ENCODE results near the gene C6orf47. TPM values are rescaled to one million over a fixed set of nuclear protein-coding genes. Genes with fewer than 3 reads are reported as not detected.

Gene C6orf47
- total and polyA plus RNA-seq, 2 of the 13 experiments (the other 11 are each of a cell fraction or from before 2014, with no cell fraction given), result 1.7 to 18.1 TPM

DNA sequence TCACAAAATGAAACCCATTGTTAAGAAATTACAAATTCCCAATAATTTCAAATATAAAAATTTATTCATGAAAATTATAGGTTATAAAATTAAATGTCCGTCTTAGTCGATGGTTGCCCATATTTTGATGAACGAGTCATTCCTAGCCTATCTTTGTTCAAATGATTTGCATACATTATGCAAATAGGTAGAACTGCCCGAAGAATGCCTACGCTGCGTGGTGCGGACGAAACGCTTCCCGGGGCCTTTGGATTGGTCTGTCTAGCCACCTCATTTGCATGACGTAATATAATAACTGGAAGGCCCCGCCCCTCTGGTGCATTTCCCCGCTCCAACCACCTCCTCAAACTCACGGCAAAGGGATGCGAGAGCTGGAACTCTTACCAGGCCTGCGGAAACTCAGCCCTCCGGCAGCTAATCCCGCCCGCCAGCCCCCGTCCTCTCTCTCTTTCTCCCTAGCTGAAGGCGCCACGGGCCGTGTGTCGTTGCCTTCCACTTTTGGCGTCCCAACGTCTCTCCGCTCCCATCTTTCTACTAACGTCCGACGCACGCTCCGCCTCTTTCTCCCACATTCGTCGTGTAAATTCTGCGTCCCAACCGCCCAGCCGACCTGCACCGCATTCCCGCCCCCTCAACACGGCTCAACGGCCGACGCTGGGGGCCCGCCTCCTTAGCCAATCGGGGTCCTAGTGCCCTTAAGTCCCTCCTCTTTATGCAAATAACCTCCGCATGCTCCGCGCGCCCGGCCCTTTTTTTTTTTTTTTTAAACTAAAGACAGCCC, 40.6 kb downstream of the C6orf47 start (continued):
- TF ChIP-seq, protein P1, sequence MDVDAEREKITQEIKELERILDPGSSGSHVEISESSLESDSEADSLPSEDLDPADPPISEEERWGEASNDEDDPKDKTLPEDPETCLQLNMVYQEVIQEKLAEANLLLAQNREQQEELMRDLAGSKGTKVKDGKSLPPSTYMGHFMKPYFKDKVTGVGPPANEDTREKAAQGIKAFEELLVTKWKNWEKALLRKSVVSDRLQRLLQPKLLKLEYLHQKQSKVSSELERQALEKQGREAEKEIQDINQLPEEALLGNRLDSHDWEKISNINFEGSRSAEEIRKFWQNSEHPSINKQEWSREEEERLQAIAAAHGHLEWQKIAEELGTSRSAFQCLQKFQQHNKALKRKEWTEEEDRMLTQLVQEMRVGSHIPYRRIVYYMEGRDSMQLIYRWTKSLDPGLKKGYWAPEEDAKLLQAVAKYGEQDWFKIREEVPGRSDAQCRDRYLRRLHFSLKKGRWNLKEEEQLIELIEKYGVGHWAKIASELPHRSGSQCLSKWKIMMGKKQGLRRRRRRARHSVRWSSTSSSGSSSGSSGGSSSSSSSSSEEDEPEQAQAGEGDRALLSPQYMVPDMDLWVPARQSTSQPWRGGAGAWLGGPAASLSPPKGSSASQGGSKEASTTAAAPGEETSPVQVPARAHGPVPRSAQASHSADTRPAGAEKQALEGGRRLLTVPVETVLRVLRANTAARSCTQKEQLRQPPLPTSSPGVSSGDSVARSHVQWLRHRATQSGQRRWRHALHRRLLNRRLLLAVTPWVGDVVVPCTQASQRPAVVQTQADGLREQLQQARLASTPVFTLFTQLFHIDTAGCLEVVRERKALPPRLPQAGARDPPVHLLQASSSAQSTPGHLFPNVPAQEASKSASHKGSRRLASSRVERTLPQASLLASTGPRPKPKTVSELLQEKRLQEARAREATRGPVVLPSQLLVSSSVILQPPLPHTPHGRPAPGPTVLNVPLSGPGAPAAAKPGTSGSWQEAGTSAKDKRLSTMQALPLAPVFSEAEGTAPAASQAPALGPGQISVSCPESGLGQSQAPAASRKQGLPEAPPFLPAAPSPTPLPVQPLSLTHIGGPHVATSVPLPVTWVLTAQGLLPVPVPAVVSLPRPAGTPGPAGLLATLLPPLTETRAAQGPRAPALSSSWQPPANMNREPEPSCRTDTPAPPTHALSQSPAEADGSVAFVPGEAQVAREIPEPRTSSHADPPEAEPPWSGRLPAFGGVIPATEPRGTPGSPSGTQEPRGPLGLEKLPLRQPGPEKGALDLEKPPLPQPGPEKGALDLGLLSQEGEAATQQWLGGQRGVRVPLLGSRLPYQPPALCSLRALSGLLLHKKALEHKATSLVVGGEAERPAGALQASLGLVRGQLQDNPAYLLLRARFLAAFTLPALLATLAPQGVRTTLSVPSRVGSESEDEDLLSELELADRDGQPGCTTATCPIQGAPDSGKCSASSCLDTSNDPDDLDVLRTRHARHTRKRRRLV (CRISPR knock-in tag; IDR thresholded peaks at IDR 0.05), result peak; percentile 99
- no peak for TF ChIP-seq MED8 (CRISPR knock-in tag; IDR thresholded peaks at IDR 0.05; ENCODE audit: insufficient replicate concordance)
- TF ChIP-seq NR2F2 (IDR thresholded peaks at IDR 0.05; ENCODE audit: borderline replicate concordance, low read depth), result no peak
- no peak for TF ChIP-seq ZFP1 (CRISPR knock-in tag; IDR thresholded peaks at IDR 0.05)
- TF ChIP-seq, protein P2, sequence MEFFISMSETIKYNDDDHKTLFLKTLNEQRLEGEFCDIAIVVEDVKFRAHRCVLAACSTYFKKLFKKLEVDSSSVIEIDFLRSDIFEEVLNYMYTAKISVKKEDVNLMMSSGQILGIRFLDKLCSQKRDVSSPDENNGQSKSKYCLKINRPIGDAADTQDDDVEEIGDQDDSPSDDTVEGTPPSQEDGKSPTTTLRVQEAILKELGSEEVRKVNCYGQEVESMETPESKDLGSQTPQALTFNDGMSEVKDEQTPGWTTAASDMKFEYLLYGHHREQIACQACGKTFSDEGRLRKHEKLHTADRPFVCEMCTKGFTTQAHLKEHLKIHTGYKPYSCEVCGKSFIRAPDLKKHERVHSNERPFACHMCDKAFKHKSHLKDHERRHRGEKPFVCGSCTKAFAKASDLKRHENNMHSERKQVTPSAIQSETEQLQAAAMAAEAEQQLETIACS (CRISPR knock-in tag; IDR thresholded peaks at IDR 0.05), result no peak
- 0 out of 2 replicates have a peak, but pooled peaks have one; percentile 16 for TF ChIP-seq ATAD3A (CRISPR knock-in tag; IDR thresholded peaks at IDR 0.05)
- TF ChIP-seq ZNF224 (CRISPR knock-in tag; IDR thresholded peaks at IDR 0.05), result no peak; the same call in 1 of the 2 replicates
- TF ChIP-seq HMGXB3 (CRISPR knock-in tag; IDR thresholded peaks at IDR 0.05; ENCODE audit: borderline replicate concordance), result no peak; the same call in 1 of the 2 replicates
- no peak for TF ChIP-seq ZNF101 (CRISPR knock-in tag; IDR thresholded peaks at IDR 0.05; ENCODE audit: borderline replicate concordance, low read depth)
- no peak; the same call in 1 of the 2 replicates for TF ChIP-seq POGZ (CRISPR knock-in tag; IDR thresholded peaks at IDR 0.05)
- peak; percentile 67; the same call in 1 of the 2 replicates for TF ChIP-seq GTF3A (CRISPR knock-in tag; conservative IDR thresholded peaks at IDR 0.05)
- TF ChIP-seq TOPORS (CRISPR knock-in tag; IDR thresholded peaks at IDR 0.05), result peak; percentile 92
- peak; percentile 91 for TF ChIP-seq ZNF276 (CRISPR knock-in tag; IDR thresholded peaks at IDR 0.05; ENCODE audit: low read depth)
- no peak for TF ChIP-seq MATR3 (CRISPR knock-in tag; IDR thresholded peaks at IDR 0.05)
- peak; percentile 12; the same call in 1 of the 2 replicates for TF ChIP-seq CAMTA2 (CRISPR knock-in tag; IDR thresholded peaks at IDR 0.05; ENCODE audit: borderline replicate concordance)
- peak; percentile 74; the same call in 1 of the 2 replicates for TF ChIP-seq KLF9 (CRISPR knock-in tag; IDR thresholded peaks at IDR 0.05; ENCODE audit: low read depth)
- peak; percentile 76; the same call in 1 of the 2 replicates for TF ChIP-seq GTF2F1 (IDR thresholded peaks at IDR 0.05; ENCODE audit: low read length)

Measured in HepG2 (cell line).